ENCODE measurements around the gene MCM6.

DNA sequence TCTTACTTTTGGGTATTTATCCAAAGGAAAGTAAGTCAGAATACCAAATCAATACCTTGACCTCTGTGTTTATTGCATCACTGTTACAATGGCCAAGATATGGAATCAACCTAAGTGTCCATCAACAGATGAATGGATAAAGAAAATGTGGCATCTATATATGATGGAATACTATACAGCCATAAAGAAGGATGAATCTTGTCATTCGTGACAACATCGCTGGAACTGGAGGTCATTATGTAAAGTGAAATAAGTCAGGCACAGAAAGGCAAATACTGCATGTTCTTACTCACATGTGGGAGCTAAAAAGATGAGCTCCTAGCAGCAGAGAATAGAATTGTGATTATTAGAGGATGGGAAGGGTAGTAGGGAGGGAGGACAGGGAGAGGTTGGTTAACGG is 73.9 kb downstream of the MCM6 start:
- TF ChIP-seq, protein P1, sequence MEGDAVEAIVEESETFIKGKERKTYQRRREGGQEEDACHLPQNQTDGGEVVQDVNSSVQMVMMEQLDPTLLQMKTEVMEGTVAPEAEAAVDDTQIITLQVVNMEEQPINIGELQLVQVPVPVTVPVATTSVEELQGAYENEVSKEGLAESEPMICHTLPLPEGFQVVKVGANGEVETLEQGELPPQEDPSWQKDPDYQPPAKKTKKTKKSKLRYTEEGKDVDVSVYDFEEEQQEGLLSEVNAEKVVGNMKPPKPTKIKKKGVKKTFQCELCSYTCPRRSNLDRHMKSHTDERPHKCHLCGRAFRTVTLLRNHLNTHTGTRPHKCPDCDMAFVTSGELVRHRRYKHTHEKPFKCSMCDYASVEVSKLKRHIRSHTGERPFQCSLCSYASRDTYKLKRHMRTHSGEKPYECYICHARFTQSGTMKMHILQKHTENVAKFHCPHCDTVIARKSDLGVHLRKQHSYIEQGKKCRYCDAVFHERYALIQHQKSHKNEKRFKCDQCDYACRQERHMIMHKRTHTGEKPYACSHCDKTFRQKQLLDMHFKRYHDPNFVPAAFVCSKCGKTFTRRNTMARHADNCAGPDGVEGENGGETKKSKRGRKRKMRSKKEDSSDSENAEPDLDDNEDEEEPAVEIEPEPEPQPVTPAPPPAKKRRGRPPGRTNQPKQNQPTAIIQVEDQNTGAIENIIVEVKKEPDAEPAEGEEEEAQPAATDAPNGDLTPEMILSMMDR (IDR thresholded peaks at IDR 0.05), result no peak
- no peak for TF ChIP-seq POLR2A (IDR thresholded peaks at IDR 0.05)

Measured in testis (tissue), 2 donors.